K562 (cell line): Measurements from ENCODE around the gene DNAJB12. TPM values are rescaled to one million over a fixed set of nuclear protein-coding genes. Genes with fewer than 3 reads are reported as not detected.

Source experiments
- CBFA2T2 ChIP-seq: fragments of 450-650 bp; conservative IDR thresholded peaks from 2 replicates; pipeline ENCODE4 v1.6.1; 2017; ENCODE audit warnings: mild to moderate bottlenecking
- CREB3L1 ChIP-seq: fragments of 450-650 bp; IDR thresholded peaks from 2 replicates; pipeline ENCODE4 v1.6.1; 2014; ENCODE audit warnings: low read depth, mild to moderate bottlenecking, moderate library complexity, borderline replicate concordance
- EP400 ChIP-seq: fragments of 450-650 bp; IDR thresholded peaks from 2 replicates; pipeline ENCODE4 v1.6.1; 2017; ENCODE audit warnings: antibody characterized with exemption, mild to moderate bottlenecking, moderate library complexity
- KLF1 ChIP-seq: fragments of 450-650 bp; IDR thresholded peaks from 2 replicates; pipeline ENCODE4 v1.6.1; 2016; ENCODE audit warnings: missing genetic modification characterization, missing compliant biosample characterization
- MCM2 ChIP-seq: fragments of 450-650 bp; IDR thresholded peaks from 2 replicates; pipeline ENCODE4 v1.6.1; 2017; ENCODE audit warnings: low read depth, mild to moderate bottlenecking
- NFE2L1 ChIP-seq: fragments of 450-650 bp; IDR thresholded peaks from 2 replicates; pipeline ENCODE4 v1.6.1; 2016; ENCODE audit warnings: missing genetic modification characterization, low read depth, mild to moderate bottlenecking, missing compliant biosample characterization, moderate library complexity, borderline replicate concordance
- NR2C2 ChIP-seq, 2 experiments: fragments of 200-800 bp in 1 of 2; sonication (Bioruptor generic) in 1 of 2; sonication (generic) in 1 of 2; formaldehyde crosslinking in 1 of 2; IDR thresholded peaks; 2 replicates each; pipeline versions ENCODE4 v1.6.1 to v1.8.0; 2016 to 2022; ENCODE audit warnings: mild to moderate bottlenecking in 1 of 2, missing compliant biosample characterization in 1 of 2, missing genetic modification characterization in 1 of 2, missing genetic modification reagents in 1 of 2
- PYGO2 ChIP-seq: fragments of 450-650 bp; IDR thresholded peaks from 2 replicates; pipeline ENCODE4 v1.6.1; 2016; ENCODE audit warnings: mild to moderate bottlenecking, missing genetic modification characterization, moderate library complexity, missing compliant biosample characterization
- ZNF449 ChIP-seq: fragments of 250-450 bp; sonication (Bioruptor Pico); IDR thresholded peaks from 2 replicates; pipeline ENCODE4 v1.8.0; 2022; ENCODE audit warnings: moderate library complexity, mild to moderate bottlenecking, inconsistent platforms
- ZNF644 ChIP-seq: fragments of 200-800 bp; sonication (Bioruptor generic); IDR thresholded peaks from 2 replicates; pipeline ENCODE4 v1.6.1; 2016; ENCODE audit warnings: low read depth, missing genetic modification characterization, missing compliant biosample characterization
- ZNF740 ChIP-seq, 3 experiments: fragments of 200-800 bp in 1 of 3; sonication (Bioruptor generic) in 1 of 3; sonication (generic) in 1 of 3; formaldehyde crosslinking in 1 of 3; IDR thresholded peaks; 2 replicates each; pipeline versions ENCODE4 v1.6.1 to v1.8.0; 2016 to 2022; ENCODE audit warnings: mild to moderate bottlenecking in 2 of 3, missing compliant biosample characterization in 2 of 3, missing genetic modification characterization in 2 of 3, missing genetic modification reagents in 1 of 3
- ZNF780A ChIP-seq: fragments of 250-450 bp; sonication (Bioruptor Pico); IDR thresholded peaks from 2 replicates; pipeline ENCODE4 v1.5.0; 2021; ENCODE audit warnings: mild to moderate bottlenecking
- polyA plus RNA-seq, 8 experiments: library from polyadenylated mRNA; depleted of rRNA in 4 of 8; stranded (reverse) in 5 of 8; unstranded in 3 of 8; fragments of >200 nt; fragmentation: Nextera tagmentation in 2 of 8; fragmentation: Illumina TruSeq in 1 of 8; extraction: Ambion mirVana in 2 of 8; extraction: Trizol in 1 of 8; gene quantifications; 2 replicates each; pipeline versions ENCODE4 v1.2.1 to v1.2.3, GENCODE V29; 2011 to 2014; ENCODE audit warnings: inconsistent platforms in 1 of 8, missing spikeins in 1 of 8
- total RNA-seq, 7 experiments: library from RNA; depleted of rRNA in 6 of 7; stranded (reverse); fragments of >200 nt in 6 of 7; fragmentation: Illumina TruSeq in 2 of 7; extraction: Trizol in 2 of 7; gene quantifications; 2 replicates each; pipeline versions ENCODE4 v1.2.1 to v1.2.3, GENCODE V29; 2011 to 2021; ENCODE audit warnings: low replicate concordance in 1 of 7

The DNAJB12 gene
- total and polyA plus RNA-seq, 9 of the 15 experiments (the other 6 are each of a cell fraction or from before 2014, with no cell fraction given), result 3.5 to 31.5 (median 20.3) TPM

GRCh38 chr10:72315611-72316385 lies 38.9 kb downstream of the DNAJB12 start (continued):
- TF ChIP-seq MCM2 (no peak), ZNF740 (CRISPR knock-in tag; IDR thresholded peaks at IDR 0.05) (0 out of 2 replicates have a peak, but pooled peaks have one; percentile 12), ZNF740 (tag; IDR thresholded peaks at IDR 0.05) (no peak; a peak in 1 of 4 replicates), ZNF644 (0 out of 2 replicates have a peak, but pooled peaks have one; percentile 6), ZNF449 (CRISPR knock-in tag) (peak; percentile 46; the same call in 1 of the 2 replicates), CBFA2T2 (no peak), ZNF780A (no peak), PYGO2 (tag) (no peak), NR2C2 (CRISPR knock-in tag; IDR thresholded peaks at IDR 0.05) (no peak), NR2C2 (tag; IDR thresholded peaks at IDR 0.05) (peak; percentile 34; the same call in 1 of the 2 replicates), EP400 (no peak), KLF1 (tag) (0 out of 2 replicates have a peak, but pooled peaks have one; percentile 4), CREB3L1 (no peak), NFE2L1 (tag) (0 out of 2 replicates have a peak, but pooled peaks have one; percentile 1)
